PC-3 (cell line): ENCODE measurements around the gene PTPRN2.

Experiments
- EZH2 ChIP-seq: fragments of 300-600 bp; sonication (generic); IDR thresholded peaks from one replicate; pipeline ENCODE4 v1.6.1; 2017; ENCODE audit warnings: antibody characterized with exemption, mild to moderate bottlenecking, low read length; ENCODE audit not compliant: unreplicated experiment
- EZH2phosphoT487 ChIP-seq: fragments of 300-600 bp; sonication (generic); IDR thresholded peaks from 2 replicates; pipeline ENCODE4 v1.6.1; 2018; ENCODE audit warnings: mild to moderate bottlenecking, antibody characterized with exemption, low read length, borderline replicate concordance
- TF ChIP-seq, protein P1 (sequence below): fragments of 300-600 bp; sonication (generic); conservative IDR thresholded peaks from 2 replicates; pipeline ENCODE4 v1.5.1; 2017; ENCODE audit warnings: antibody characterized with exemption, low read depth, mild to moderate bottlenecking, low read length

DNA sequence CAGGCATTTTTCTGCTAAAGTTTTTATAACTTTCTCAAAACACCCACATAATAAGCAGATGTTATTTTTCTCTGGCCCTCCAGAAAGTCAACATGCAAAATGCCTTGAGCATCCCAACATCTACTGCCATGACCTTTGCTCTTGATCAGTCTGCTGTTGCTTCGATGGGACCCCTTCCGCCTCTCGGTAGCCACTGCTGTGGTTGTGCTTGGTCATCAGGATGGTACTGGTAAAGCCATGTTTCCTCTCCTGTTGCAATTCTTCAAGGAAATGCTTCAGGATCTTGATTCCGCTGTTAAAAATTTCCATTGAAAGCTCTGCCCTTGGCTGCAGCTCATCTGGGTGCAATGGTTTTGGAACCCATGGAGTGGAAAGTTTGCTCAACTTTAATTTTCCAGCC is 717.8 kb downstream of the PTPRN2 start:
- TF ChIP-seq, protein P1, sequence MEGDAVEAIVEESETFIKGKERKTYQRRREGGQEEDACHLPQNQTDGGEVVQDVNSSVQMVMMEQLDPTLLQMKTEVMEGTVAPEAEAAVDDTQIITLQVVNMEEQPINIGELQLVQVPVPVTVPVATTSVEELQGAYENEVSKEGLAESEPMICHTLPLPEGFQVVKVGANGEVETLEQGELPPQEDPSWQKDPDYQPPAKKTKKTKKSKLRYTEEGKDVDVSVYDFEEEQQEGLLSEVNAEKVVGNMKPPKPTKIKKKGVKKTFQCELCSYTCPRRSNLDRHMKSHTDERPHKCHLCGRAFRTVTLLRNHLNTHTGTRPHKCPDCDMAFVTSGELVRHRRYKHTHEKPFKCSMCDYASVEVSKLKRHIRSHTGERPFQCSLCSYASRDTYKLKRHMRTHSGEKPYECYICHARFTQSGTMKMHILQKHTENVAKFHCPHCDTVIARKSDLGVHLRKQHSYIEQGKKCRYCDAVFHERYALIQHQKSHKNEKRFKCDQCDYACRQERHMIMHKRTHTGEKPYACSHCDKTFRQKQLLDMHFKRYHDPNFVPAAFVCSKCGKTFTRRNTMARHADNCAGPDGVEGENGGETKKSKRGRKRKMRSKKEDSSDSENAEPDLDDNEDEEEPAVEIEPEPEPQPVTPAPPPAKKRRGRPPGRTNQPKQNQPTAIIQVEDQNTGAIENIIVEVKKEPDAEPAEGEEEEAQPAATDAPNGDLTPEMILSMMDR, result no peak
- TF ChIP-seq EZH2, result no peak
- TF ChIP-seq EZH2phosphoT487, result no peak
